ENCODE measurements around the gene HAT1. TPM values are rescaled to one million over a fixed set of nuclear protein-coding genes. Genes with fewer than 3 reads are reported as not detected.

HAT1 gene
- polyA plus RNA-seq, result 39.4 TPM
- long read RNA-seq, donor 1, transcript HAT1-201 (11 exons, 1,626 nt), result major isoform, 9 of 9 reads
- long read RNA-seq, donor 1, partial matches to known transcripts, result 0 of 9 reads
- long read RNA-seq, donor 1, other reads (novel, unspliced or antisense), result 0 of 9 reads
- long read RNA-seq, donor 2, transcript HAT1-201 (11 exons, 1,626 nt), result major isoform, 9 of 15 reads
- long read RNA-seq, donor 2, partial matches to known transcripts, result 5 of 15 reads
- long read RNA-seq, donor 2, other reads (novel, unspliced or antisense), result 0 of 15 reads
- long read RNA-seq, donor 3, result 0 reads
- long read RNA-seq, donor 4, partial matches to known transcripts, result 0 of 1 reads
- long read RNA-seq, donor 4, other reads (novel, unspliced or antisense), result 0 of 1 reads
- long read RNA-seq, donor 5, transcript HAT1-201 (11 exons, 1,626 nt), result major isoform, 10 of 10 reads
- long read RNA-seq, donor 5, partial matches to known transcripts, result 0 of 10 reads
- long read RNA-seq, donor 5, other reads (novel, unspliced or antisense), result 0 of 10 reads
- long read RNA-seq, donor 6, transcript HAT1-201 (11 exons, 1,626 nt), result major isoform, 5 of 16 reads
- long read RNA-seq, donor 6, partial matches to known transcripts, result 8 of 16 reads
- long read RNA-seq, donor 6, other reads (novel, unspliced or antisense), result 0 of 16 reads
- long read RNA-seq, donor 7, transcript HAT1-201 (11 exons, 1,626 nt), result major isoform, 8 of 8 reads
- long read RNA-seq, donor 7, partial matches to known transcripts, result 0 of 8 reads
- long read RNA-seq, donor 7, other reads (novel, unspliced or antisense), result 0 of 8 reads
- long read RNA-seq, donor 8, transcript HAT1-201 (11 exons, 1,626 nt), result major isoform, 16 of 25 reads
- long read RNA-seq, donor 8, partial matches to known transcripts, result 8 of 25 reads
- long read RNA-seq, donor 8, other reads (novel, unspliced or antisense), result 0 of 25 reads
- long read RNA-seq, donor 9, transcript HAT1-201 (11 exons, 1,626 nt), result major isoform, 17 of 24 reads
- long read RNA-seq, donor 9, partial matches to known transcripts, result 6 of 24 reads
- long read RNA-seq, donor 9, other reads (novel, unspliced or antisense), result 0 of 24 reads
- long read RNA-seq, donor 10, transcript HAT1-201 (11 exons, 1,626 nt), result major isoform, 15 of 22 reads
- long read RNA-seq, donor 10, partial matches to known transcripts, result 5 of 22 reads
- long read RNA-seq, donor 10, other reads (novel, unspliced or antisense), result 0 of 22 reads
- long read RNA-seq, donor 11, transcript HAT1-201 (11 exons, 1,626 nt), result major isoform, 15 of 15 reads
- long read RNA-seq, donor 11, partial matches to known transcripts, result 0 of 15 reads
- long read RNA-seq, donor 11, other reads (novel, unspliced or antisense), result 0 of 15 reads

- peaks cover 7% of the 10 kb centered on the region for H3K4me1 ChIP-seq (ENCODE audit: control insufficient read depth, insufficient read depth, low read length)
- DNase-seq, result peak; percentile 97 to 99
Observed at GRCh38 chr2:171922230-171923022, at the start of gene HAT1. Gene HAT1, plus strand, starts transcription at chr2:171922461. Its CDS starts 40 bp downstream, at chr2:171922501.

GRCh38 chr2:171874517-171874916 is 47.7 kb upstream of the HAT1 start:
- WGBS (ENCODE audit: insufficient coverage, low lambda C conversion rate), result no CpG with 5 or more reads among the region's 1 CpG
- DNase-seq, result no peak
- no peaks in the 10 kb centered on the region for H3K4me1 ChIP-seq (ENCODE audit: control insufficient read depth, insufficient read depth, low read length)
- H3K27ac ChIP-seq (ENCODE audit: low read length), result no peak overlapping the region
- H3K27me3 ChIP-seq (ENCODE audit: control insufficient read depth, insufficient read depth, low read length), result peaks cover 2% of the 10 kb centered on the region
- H3K9me3 ChIP-seq (ENCODE audit: control insufficient read depth, low read depth, low read length), result no peaks in the 10 kb centered on the region
- no peak overlapping the region for H3K4me3 ChIP-seq (ENCODE audit: low read length)
- no peaks in the 10 kb centered on the region for H3K36me3 ChIP-seq (ENCODE audit: control insufficient read depth, insufficient read depth, low read length)

More at GRCh38 chr2:171922230-171923022, at the start of gene HAT1:
- Histone ChIP-seq H3K27ac (ENCODE audit: low read length) (peak within 1 kb of the TSS; percentile 97), H3K36me3 (ENCODE audit: control insufficient read depth, insufficient read depth, low read length) (peaks cover 3% of the 10 kb centered on the region), H3K4me3 (ENCODE audit: low read length) (peak within 1 kb of the TSS; percentile 96), H3K9me3 (ENCODE audit: control insufficient read depth, low read depth, low read length) (no peaks in the 10 kb centered on the region), H3K27me3 (ENCODE audit: control insufficient read depth, insufficient read depth, low read length) (no peaks in the 10 kb centered on the region)
- WGBS (ENCODE audit: insufficient coverage, low lambda C conversion rate), result 0% methylated on average over 4 of the region's 61 CpGs

GRCh38 chr2:171874963-171875362 is 47.3 kb upstream of the HAT1 start:
- H3K27me3 ChIP-seq (ENCODE audit: control insufficient read depth, insufficient read depth, low read length), result peaks cover 4% of the 10 kb centered on the region
- no peaks in the 10 kb centered on the region for H3K9me3 ChIP-seq (ENCODE audit: control insufficient read depth, low read depth, low read length)
- no peak for DNase-seq
- no peak overlapping the region for H3K4me3 ChIP-seq (ENCODE audit: low read length)
- WGBS (ENCODE audit: insufficient coverage, low lambda C conversion rate), result 100% methylated on average over 2 of the region's 12 CpGs
- H3K27ac ChIP-seq (ENCODE audit: low read length), result no peak overlapping the region
- H3K4me1 ChIP-seq (ENCODE audit: control insufficient read depth, insufficient read depth, low read length), result no peaks in the 10 kb centered on the region
- no peaks in the 10 kb centered on the region for H3K36me3 ChIP-seq (ENCODE audit: control insufficient read depth, insufficient read depth, low read length)

- DNase-seq, result no peak
- no peak overlapping the region for H3K27ac ChIP-seq (ENCODE audit: low read length)
- H3K4me3 ChIP-seq (ENCODE audit: low read length), result no peak overlapping the region
- WGBS (ENCODE audit: insufficient coverage, low lambda C conversion rate), result no CpG with 5 or more reads among the region's 2 CpGs
- peaks cover 10% of the 10 kb centered on the region for H3K27me3 ChIP-seq (ENCODE audit: control insufficient read depth, insufficient read depth, low read length)
- H3K4me1 ChIP-seq (ENCODE audit: control insufficient read depth, insufficient read depth, low read length), result no peaks in the 10 kb centered on the region
- H3K36me3 ChIP-seq (ENCODE audit: control insufficient read depth, insufficient read depth, low read length), result no peaks in the 10 kb centered on the region
- H3K9me3 ChIP-seq (ENCODE audit: control insufficient read depth, low read depth, low read length), result no peaks in the 10 kb centered on the region
Observed at GRCh38 chr2:171878481-171878993, 43.7 kb upstream of the HAT1 start.

- H3K27ac ChIP-seq (ENCODE audit: low read length), result no peak overlapping the region
- peaks cover 10% of the 10 kb centered on the region for H3K27me3 ChIP-seq (ENCODE audit: control insufficient read depth, insufficient read depth, low read length)
- no peaks in the 10 kb centered on the region for H3K9me3 ChIP-seq (ENCODE audit: control insufficient read depth, low read depth, low read length)
- no peaks in the 10 kb centered on the region for H3K4me1 ChIP-seq (ENCODE audit: control insufficient read depth, insufficient read depth, low read length)
- no CpG with 5 or more reads among the region's 1 CpG for WGBS (ENCODE audit: insufficient coverage, low lambda C conversion rate)
- no peak for DNase-seq
- no peaks in the 10 kb centered on the region for H3K36me3 ChIP-seq (ENCODE audit: control insufficient read depth, insufficient read depth, low read length)
- H3K4me3 ChIP-seq (ENCODE audit: low read length), result no peak overlapping the region
Observed at GRCh38 chr2:171879865-171880264, 42.4 kb upstream of the HAT1 start.

GRCh38 chr2:171880774-171881173 is 41.5 kb upstream of the HAT1 start:
- H3K27me3 ChIP-seq (ENCODE audit: control insufficient read depth, insufficient read depth, low read length), result peaks cover 10% of the 10 kb centered on the region
- no peaks in the 10 kb centered on the region for H3K36me3 ChIP-seq (ENCODE audit: control insufficient read depth, insufficient read depth, low read length)
- H3K9me3 ChIP-seq (ENCODE audit: control insufficient read depth, low read depth, low read length), result no peaks in the 10 kb centered on the region
- no peak for DNase-seq
- WGBS (ENCODE audit: insufficient coverage, low lambda C conversion rate), result 83% methylated on average over 2 of the region's 3 CpGs
- H3K27ac ChIP-seq (ENCODE audit: low read length), result no peak overlapping the region
- H3K4me3 ChIP-seq (ENCODE audit: low read length), result no peak overlapping the region
- no peaks in the 10 kb centered on the region for H3K4me1 ChIP-seq (ENCODE audit: control insufficient read depth, insufficient read depth, low read length)

GRCh38 chr2:171882089-171882769 is 40.0 kb upstream of the HAT1 start:
- H3K4me1 ChIP-seq (ENCODE audit: control insufficient read depth, insufficient read depth, low read length), result no peaks in the 10 kb centered on the region
- 100% methylated on average over 1 of the region's 2 CpGs for WGBS (ENCODE audit: insufficient coverage, low lambda C conversion rate)

GRCh38 chr2:171883275-171883893 is 38.9 kb upstream of the HAT1 start:
- DNase-seq, result no peak
- Histone ChIP-seq H3K36me3 (ENCODE audit: control insufficient read depth, insufficient read depth, low read length) (no peaks in the 10 kb centered on the region), H3K4me1 (ENCODE audit: control insufficient read depth, insufficient read depth, low read length) (no peaks in the 10 kb centered on the region), H3K9me3 (ENCODE audit: control insufficient read depth, low read depth, low read length) (no peaks in the 10 kb centered on the region), H3K27me3 (ENCODE audit: control insufficient read depth, insufficient read depth, low read length) (peaks cover 16% of the 10 kb centered on the region), H3K4me3 (ENCODE audit: low read length) (no peak overlapping the region), H3K27ac (ENCODE audit: low read length) (no peak overlapping the region)
- WGBS (ENCODE audit: insufficient coverage, low lambda C conversion rate), result 100% methylated on average over 2 of the region's 5 CpGs

More at GRCh38 chr2:171882089-171882769, 40.0 kb upstream of the HAT1 start:
- H3K27ac ChIP-seq (ENCODE audit: low read length), result no peak overlapping the region
- no peak overlapping the region for H3K4me3 ChIP-seq (ENCODE audit: low read length)
- no peaks in the 10 kb centered on the region for H3K36me3 ChIP-seq (ENCODE audit: control insufficient read depth, insufficient read depth, low read length)
- peak in 1 of 2 donors; percentile 22 for DNase-seq
- H3K9me3 ChIP-seq (ENCODE audit: control insufficient read depth, low read depth, low read length), result no peaks in the 10 kb centered on the region
- peaks cover 12% of the 10 kb centered on the region for H3K27me3 ChIP-seq (ENCODE audit: control insufficient read depth, insufficient read depth, low read length)
